C4-2B (cell line): ENCODE results near the gene CD300LG.

ENCODE experiments used
- ZFX ChIP-seq: fragments of 450-650 bp; IDR thresholded peaks from 2 replicates; pipeline ENCODE4 v1.6.1; 2017
- TF ChIP-seq, protein P1 (sequence below): fragments of 450-650 bp; conservative IDR thresholded peaks from 2 replicates; pipeline ENCODE4 v1.5.1; 2017; ENCODE audit warnings: mild to moderate bottlenecking

DNA sequence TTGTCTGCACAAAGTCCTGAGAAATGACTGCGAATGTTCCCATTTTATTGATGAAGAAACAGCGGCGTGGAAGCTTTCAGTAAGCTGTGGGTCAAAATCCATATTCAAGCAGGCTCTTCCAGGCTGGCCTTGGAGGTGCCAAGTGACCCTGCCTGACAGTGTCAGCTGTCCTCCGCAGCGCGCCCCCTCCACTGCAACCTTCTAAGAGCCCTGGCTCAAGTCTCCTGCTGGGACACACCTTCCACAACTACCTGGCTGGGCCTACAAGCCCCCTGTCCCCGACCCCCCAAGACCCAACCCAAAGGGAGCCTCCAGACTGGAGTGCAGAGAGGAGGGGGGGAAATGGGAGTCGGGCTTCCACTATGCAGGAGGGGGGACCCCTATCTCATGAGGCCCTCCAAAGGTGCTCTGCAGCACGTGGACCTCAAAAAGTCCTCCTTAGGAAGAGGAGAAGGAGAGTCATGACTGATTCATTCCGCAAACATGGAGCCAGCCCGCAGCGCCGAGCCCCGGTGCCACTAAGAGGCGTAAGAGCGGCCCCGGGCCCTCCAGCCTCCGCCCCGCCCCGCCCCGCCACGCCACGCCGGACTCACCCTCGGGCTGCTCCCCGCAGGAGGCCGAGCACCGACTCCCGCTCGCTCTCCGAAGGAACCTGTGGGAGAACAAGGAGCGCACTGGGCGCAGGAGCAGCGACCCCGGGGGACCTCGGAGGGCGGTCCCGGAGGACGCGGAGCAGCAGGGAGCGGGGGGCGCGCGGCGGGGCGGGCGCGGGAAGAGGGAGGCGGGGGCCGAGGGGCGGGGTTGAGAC is 14.6 kb upstream of the CD300LG start:
- TF ChIP-seq, protein P1, sequence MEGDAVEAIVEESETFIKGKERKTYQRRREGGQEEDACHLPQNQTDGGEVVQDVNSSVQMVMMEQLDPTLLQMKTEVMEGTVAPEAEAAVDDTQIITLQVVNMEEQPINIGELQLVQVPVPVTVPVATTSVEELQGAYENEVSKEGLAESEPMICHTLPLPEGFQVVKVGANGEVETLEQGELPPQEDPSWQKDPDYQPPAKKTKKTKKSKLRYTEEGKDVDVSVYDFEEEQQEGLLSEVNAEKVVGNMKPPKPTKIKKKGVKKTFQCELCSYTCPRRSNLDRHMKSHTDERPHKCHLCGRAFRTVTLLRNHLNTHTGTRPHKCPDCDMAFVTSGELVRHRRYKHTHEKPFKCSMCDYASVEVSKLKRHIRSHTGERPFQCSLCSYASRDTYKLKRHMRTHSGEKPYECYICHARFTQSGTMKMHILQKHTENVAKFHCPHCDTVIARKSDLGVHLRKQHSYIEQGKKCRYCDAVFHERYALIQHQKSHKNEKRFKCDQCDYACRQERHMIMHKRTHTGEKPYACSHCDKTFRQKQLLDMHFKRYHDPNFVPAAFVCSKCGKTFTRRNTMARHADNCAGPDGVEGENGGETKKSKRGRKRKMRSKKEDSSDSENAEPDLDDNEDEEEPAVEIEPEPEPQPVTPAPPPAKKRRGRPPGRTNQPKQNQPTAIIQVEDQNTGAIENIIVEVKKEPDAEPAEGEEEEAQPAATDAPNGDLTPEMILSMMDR = no peak
- TF ChIP-seq ZFX = no peak
